GM19043 (cell line): Measurements from ENCODE around the gene SPRY4.
"Not testable (repeated sequence)": the region's sequence is repeated elsewhere in the genome, so short reads cannot be mapped to it uniquely, and the experiment has no call there.

Source experiments
- ATAC-seq: cut with Tn5 transposase; IDR thresholded peaks from one replicate; pipeline ENCODE4 v1.9.1; 2021; ENCODE audit warnings: low read depth; ENCODE audit not compliant: unreplicated experiment

The SPRY4 gene

DNA sequence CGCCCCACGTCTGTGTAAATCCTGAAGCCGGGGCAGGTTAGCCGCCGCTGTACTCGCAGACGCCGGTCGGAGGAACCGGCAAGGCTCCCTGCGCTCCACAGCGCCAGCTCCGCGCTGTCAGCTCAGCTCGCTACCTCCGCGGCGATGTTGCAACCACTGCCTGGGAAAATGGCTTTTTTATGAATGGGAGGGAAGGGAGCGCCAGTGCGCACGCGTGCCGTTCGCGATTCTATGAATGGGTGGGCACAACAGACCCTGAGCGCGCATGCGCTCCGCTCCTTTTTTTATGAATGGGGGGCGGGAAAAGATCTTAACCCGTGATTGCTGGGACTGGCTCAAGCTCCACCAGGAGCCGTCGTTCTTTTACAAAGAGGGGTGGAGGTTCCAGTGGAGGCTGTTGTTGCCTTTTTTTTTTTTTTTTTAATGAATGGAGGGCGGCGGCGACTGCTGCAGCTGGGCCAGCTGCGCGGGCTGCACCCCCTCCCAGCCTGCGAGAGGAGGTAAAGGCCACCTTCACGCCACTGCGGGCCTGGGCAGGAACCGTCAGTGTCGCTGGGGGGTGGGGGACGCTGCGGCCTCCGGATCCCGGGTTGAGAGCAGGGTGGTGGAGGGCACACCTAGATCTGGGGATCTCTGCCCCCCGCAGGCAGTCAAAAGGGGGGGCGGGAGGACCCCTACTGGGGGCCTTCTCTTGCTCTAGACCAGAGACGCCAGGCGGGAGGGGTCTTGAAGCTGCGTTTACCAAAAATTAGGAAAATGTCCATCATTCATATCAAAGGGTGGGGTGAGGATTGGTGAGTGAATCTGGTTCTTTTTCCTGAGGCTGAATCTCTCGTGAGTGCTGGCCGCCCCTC lies at the start of gene SPRY4:
TSS of gene SPRY4 (minus strand) at position 151 of the 854 bp plus-strand sequence. CDS start 9,913 bp downstream, outside the sequence.
- ATAC-seq, result peak; percentile 45

DNA sequence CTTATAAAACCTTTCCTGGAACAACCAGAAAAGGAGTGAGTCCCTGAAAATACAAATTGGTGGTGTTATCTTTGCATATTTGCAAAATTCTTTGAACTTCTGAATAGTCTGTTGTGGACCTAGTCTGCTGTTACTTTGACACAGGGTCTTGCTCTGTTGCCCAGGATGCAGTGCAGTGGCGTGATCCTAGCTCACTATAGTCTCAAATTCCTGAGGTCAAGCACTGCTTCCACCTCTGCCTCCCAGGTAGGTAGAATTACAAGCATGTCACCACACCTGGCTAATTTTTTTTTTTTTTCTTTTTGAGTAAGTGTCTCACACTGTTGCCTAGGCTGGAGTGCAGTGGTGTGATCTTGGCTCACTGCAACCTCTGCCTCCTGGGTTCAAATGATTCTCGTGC lies 43.7 kb upstream of the SPRY4 start:
- ATAC-seq, result no peak

DNA sequence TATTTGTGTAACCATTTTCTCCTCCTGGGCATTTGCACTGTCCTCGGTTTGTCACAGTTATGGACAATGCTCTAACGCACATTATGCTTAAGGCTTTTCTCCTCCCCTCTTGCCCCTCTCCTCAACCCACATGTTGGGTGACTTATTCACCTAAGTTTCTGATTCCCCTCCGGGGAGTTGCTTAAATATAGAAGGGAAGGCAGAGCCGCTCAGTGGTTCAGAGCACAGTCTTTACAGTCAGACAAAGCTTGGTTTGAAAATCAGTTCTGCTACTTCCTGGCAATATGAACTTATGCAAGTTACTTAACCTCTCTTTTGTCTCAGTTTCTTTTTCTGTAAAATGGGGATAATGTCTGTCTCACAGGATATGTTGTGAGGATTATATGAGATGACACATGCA lies 41.2 kb upstream of the SPRY4 start:
- ATAC-seq, result peak; percentile 58

- no peak for ATAC-seq
These were observed 39.7 kb upstream of the SPRY4 start for GRCh38 chr5:142364251-142365145.

- ATAC-seq, result no peak
These were observed 38.8 kb upstream of the SPRY4 start for GRCh38 chr5:142363619-142363963.

DNA sequence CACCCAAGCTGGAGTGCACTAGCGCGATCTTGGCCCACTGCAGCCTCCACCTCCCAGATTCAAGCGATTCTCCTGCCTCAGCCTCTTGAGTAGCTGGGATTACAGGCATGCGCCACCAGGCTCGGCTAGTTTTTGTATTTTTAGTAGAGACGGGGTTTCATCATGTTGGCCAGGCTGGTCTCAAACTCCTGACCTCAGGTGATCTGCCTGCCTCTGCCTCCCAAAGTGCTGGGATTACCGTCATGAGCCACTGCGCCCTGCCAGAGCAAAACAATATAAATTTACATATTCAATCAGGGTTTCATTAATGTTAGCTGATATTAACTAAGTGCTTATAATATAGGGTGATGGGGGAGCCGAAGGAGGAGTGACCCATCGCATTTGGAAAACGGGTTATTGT lies 37.4 kb upstream of the SPRY4 start:
- not testable (repeated sequence) for ATAC-seq

DNA sequence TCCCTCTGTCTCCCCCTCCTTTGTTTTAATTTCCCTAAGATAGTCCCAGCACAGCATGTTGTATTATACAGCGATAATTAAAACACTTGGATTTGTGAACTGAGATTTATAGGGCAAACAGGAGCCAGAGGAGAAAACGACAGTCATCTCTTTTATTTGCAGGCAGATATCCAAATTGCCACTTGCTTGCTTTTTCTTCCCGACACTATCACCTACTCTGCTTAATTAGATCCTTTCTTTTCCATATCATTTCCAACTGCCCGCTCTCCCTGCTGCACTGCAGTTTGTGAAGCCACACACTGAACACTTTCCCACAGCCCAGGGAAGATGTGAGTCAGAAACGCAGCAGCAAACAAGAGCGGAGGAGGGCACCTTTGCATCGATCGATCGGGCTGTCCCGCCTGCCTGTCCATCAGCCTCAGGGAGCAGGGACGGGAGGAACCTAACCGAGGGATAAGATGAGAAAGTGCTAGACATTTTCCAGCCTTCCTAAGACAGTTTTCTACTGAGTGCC lies 35.8 kb upstream of the SPRY4 start:
- ATAC-seq, result no peak

DNA sequence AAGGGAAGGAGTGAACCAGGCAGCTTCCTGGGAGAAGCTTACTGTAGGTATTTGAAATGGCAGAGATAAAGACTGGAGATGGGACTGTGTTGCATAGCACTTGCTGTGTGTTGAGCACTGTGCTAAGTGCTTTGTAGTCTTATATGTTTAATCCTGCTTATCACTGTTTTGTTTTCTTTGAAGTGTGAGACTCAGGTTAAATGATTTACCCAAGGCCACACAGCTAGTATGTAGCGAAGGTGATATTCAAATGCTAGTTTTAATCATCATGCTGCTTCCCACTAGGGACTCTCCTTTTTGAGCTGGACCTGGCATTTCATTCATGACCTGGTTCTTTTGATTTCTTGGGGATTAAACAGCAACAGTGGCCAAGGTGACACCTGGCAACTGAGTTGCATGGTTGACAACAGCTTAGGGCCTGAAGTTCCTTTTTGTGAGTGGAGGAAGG lies 35.3 kb upstream of the SPRY4 start:
- no peak for ATAC-seq

- no peak for ATAC-seq
These were observed 33.8 kb upstream of the SPRY4 start for GRCh38 chr5:142358648-142359047.

GRCh38 chr5:142358121-142358520 lies 33.3 kb upstream of the SPRY4 start:
- ATAC-seq, result no peak

- ATAC-seq, result no peak
These were observed 32.8 kb upstream of the SPRY4 start for GRCh38 chr5:142357469-142358090.

- ATAC-seq, result peak; percentile 89
These were observed 32.1 kb upstream of the SPRY4 start for GRCh38 chr5:142356716-142357468.

GRCh38 chr5:142356349-142356715 lies 31.5 kb upstream of the SPRY4 start:
- no peak for ATAC-seq

DNA sequence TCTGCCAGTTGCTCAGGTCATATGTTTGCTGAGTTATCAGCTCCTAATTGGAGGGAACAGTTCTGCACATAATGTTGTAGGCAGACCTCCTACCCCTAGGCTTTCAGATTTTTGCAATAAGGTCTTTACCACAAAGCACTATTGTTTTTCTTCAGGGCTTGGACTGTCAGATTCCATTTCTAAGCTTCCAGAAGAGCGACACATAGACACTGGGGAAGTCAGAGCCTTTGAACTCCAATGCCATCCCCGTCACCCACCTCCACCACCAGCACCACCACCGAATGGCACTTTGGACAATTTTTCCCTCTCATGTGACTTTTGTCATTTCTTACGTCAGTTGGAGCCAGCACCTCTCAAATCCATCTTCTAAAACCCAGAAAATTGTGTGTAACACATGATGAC lies 28.3 kb upstream of the SPRY4 start:
- no peak for ATAC-seq

- ATAC-seq, result no peak
These were observed 25.2 kb upstream of the SPRY4 start for GRCh38 chr5:142350021-142350420.

GRCh38 chr5:142346706-142347105 lies 21.9 kb upstream of the SPRY4 start:
- no peak for ATAC-seq

DNA sequence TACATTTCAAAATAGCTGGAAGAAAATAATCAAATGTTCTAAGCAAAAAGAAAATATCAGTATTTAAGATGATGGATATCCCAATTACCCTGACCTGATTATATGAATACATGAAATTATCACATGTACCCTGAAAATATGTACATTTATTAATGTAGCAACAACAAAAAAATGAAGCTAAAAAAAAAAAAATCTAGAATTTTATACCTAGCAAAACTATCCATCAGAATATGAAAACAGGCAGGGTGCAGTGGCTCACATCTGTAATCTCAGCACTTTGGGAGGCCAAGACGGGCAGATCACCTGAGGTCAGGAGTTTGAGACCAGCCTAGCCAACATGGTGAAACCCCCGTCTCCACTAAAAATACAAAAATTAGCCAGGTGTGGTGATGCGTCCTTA lies 20.1 kb upstream of the SPRY4 start:
- ATAC-seq, result not testable (repeated sequence)

GRCh38 chr5:142343531-142343930 lies 18.7 kb upstream of the SPRY4 start:
- ATAC-seq, result no peak

DNA sequence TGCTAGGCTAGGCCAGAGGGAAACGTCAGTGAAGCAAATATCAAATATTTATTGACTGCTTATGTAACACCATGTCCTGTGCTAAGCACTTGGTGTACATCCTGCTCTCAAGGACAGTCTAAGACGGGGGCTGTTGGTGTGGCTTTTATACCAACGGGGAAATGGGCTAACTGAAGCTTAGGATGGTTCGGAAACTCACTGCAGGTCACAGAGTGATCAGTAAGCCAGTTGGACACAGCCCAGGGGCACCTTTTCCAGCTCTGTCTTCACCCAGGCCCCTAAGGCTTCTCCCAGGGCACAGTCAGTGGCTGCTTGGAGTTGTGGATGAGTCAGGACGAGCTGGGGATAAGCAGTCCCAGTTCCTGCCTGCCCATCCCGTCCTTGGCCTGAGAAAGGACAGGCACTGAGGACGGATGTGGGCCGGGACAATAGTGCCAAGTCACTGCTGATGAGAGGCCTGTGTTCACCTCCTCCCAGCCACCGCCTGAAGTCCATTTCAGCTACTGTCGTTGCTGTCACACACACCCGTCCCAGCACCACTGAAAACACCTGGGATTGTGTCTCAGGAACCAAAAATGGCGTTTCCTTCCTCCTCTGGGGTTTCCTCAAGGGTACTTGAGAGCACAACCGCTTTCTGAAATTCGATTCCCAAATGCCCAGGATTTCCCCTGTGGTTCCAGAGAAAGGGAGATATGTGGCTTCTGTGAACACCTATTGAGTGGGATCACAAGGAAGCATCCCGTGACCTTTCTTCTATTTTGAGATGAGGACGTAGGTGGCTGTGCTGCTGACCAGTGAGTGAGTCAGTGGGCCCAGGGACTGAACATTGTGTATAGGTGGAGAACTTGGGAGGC lies 17.5 kb upstream of the SPRY4 start:
- no peak for ATAC-seq
